ENCODE results near the gene PRSS36.
"Not testable (repeated sequence)": the region's sequence is repeated elsewhere in the genome, so short reads cannot be mapped to it uniquely, and the experiment has no call there.

The PRSS36 gene

GRCh38 chr16:31118223-31119155, 31.4 kb downstream of the PRSS36 start:
- no peak for DNase-seq

GRCh38 chr16:31117384-31118222, 32.3 kb downstream of the PRSS36 start, which contains the start of gene KAT8:
TSS of gene KAT8 (plus strand) at chr16:31117664. CDS start at chr16:31117682, 18 bp downstream.
- peak; percentile 96 for DNase-seq

GRCh38 chr16:31114468-31114867, 35.4 kb downstream of the PRSS36 start:
- DNase-seq, result no peak

GRCh38 chr16:31113121-31114120, 36.4 kb downstream of the PRSS36 start:
- DNase-seq, result no peak

GRCh38 chr16:31112711-31113110, 37.2 kb downstream of the PRSS36 start:
- DNase-seq, result no peak

- no peak for DNase-seq
Measured at GRCh38 chr16:31111881-31112466, 37.9 kb downstream of the PRSS36 start.

- DNase-seq, result no peak
Measured at GRCh38 chr16:31110106-31111034, 39.5 kb downstream of the PRSS36 start.

- no peak for DNase-seq
Measured at GRCh38 chr16:31109622-31110021, 40.2 kb downstream of the PRSS36 start.

- DNase-seq, result no peak
Measured at GRCh38 chr16:31108794-31109558, 40.9 kb downstream of the PRSS36 start.

GRCh38 chr16:31108035-31108793, 41.7 kb downstream of the PRSS36 start, which contains the start of gene BCKDK:
TSS of gene BCKDK (plus strand) at chr16:31108386. CDS start at chr16:31109224, 838 bp downstream.
- DNase-seq, result peak; percentile 38

- DNase-seq, result no peak
Measured at GRCh38 chr16:31107465-31107867, 42.4 kb downstream of the PRSS36 start.

GRCh38 chr16:31106509-31107464, 43.1 kb downstream of the PRSS36 start:
- DNase-seq, result no peak

- DNase-seq, result peak; percentile 56
Measured at GRCh38 chr16:31105677-31106213, 44.1 kb downstream of the PRSS36 start.

- DNase-seq, result not testable (repeated sequence)
Measured at GRCh38 chr16:31100876-31101641, 48.8 kb downstream of the PRSS36 start.

- DNase-seq, result no peak
Measured at GRCh38 chr16:31099860-31100638, 49.8 kb downstream of the PRSS36 start.

Measured in central memory CD4-positive, alpha-beta T cell (primary cell).